Ishikawa (cell line): Measurements from ENCODE around the gene MPV17L2.

Experiments used
- CEBPB ChIP-seq: IDR thresholded peaks from 2 replicates; pipeline ENCODE4 v1.6.1; 2012
- CREB1 ChIP-seq: IDR thresholded peaks from 2 replicates; pipeline ENCODE4 v1.6.1; 2012; ENCODE audit warnings: low read depth
- EGR1 ChIP-seq: IDR thresholded peaks from 2 replicates; pipeline ENCODE4 v1.6.1; 2012
- EP300 ChIP-seq: IDR thresholded peaks from 2 replicates; pipeline ENCODE4 v1.6.1; 2012; ENCODE audit warnings: borderline replicate concordance
- FOXM1 ChIP-seq: IDR thresholded peaks from 2 replicates; pipeline ENCODE4 v1.6.1; 2012; ENCODE audit warnings: low read depth, borderline replicate concordance
- MAX ChIP-seq: IDR thresholded peaks from 2 replicates; pipeline ENCODE4 v1.6.1; 2012
- NFIC ChIP-seq: IDR thresholded peaks from 2 replicates; pipeline ENCODE4 v1.6.1; 2012
- RAD21 ChIP-seq: IDR thresholded peaks from 2 replicates; pipeline ENCODE4 v1.6.1; 2012; ENCODE audit warnings: low read depth
- TAF1 ChIP-seq: IDR thresholded peaks from 2 replicates; pipeline ENCODE4 v1.6.1; 2012; ENCODE audit warnings: low read depth, mild to moderate bottlenecking
- TCF12 ChIP-seq: IDR thresholded peaks from 2 replicates; pipeline ENCODE4 v1.6.1; 2012; ENCODE audit warnings: low read depth
- TEAD4 ChIP-seq: IDR thresholded peaks from 2 replicates; pipeline ENCODE4 v1.6.1; 2012
- USF1 ChIP-seq: IDR thresholded peaks from 2 replicates; pipeline ENCODE4 v1.6.1; 2012
- YY1 ChIP-seq: IDR thresholded peaks from 2 replicates; pipeline ENCODE4 v1.6.1; 2012; ENCODE audit warnings: low read depth
- ZBTB7A ChIP-seq: IDR thresholded peaks from 2 replicates; pipeline ENCODE4 v1.6.1; 2012; ENCODE audit warnings: low read depth
- TF ChIP-seq, protein P1 (sequence below): IDR thresholded peaks from 2 replicates; pipeline ENCODE4 v1.6.1; 2012; ENCODE audit warnings: low read depth, mild to moderate bottlenecking

The MPV17L2 gene

DNA sequence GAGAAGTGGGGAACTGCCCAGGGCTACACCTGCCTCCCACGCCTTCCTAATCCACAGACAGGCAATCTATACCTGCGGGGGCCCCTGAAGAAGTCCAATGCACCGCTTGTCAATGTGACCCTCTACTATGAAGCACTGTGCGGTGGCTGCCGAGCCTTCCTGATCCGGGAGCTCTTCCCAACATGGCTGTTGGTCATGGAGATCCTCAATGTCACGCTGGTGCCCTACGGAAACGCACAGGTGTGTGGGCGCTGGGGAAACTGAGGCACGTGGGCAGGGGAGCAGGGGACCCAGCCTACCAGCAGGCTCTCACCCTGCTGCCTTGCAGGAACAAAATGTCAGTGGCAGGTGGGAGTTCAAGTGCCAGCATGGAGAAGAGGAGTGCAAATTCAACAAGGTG, 18.0 kb upstream of the MPV17L2 start:
- TF ChIP-seq NFIC (no peak), CREB1 (no peak), ZBTB7A (no peak), EP300 (no peak), MAX (no peak), TCF12 (no peak), USF1 (no peak), TAF1 (no peak), FOXM1 (no peak)
- TF ChIP-seq, protein P1, sequence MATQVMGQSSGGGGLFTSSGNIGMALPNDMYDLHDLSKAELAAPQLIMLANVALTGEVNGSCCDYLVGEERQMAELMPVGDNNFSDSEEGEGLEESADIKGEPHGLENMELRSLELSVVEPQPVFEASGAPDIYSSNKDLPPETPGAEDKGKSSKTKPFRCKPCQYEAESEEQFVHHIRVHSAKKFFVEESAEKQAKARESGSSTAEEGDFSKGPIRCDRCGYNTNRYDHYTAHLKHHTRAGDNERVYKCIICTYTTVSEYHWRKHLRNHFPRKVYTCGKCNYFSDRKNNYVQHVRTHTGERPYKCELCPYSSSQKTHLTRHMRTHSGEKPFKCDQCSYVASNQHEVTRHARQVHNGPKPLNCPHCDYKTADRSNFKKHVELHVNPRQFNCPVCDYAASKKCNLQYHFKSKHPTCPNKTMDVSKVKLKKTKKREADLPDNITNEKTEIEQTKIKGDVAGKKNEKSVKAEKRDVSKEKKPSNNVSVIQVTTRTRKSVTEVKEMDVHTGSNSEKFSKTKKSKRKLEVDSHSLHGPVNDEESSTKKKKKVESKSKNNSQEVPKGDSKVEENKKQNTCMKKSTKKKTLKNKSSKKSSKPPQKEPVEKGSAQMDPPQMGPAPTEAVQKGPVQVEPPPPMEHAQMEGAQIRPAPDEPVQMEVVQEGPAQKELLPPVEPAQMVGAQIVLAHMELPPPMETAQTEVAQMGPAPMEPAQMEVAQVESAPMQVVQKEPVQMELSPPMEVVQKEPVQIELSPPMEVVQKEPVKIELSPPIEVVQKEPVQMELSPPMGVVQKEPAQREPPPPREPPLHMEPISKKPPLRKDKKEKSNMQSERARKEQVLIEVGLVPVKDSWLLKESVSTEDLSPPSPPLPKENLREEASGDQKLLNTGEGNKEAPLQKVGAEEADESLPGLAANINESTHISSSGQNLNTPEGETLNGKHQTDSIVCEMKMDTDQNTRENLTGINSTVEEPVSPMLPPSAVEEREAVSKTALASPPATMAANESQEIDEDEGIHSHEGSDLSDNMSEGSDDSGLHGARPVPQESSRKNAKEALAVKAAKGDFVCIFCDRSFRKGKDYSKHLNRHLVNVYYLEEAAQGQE: no peak

GRCh38 chr19:18176367-18177310, 16.4 kb upstream of the MPV17L2 start:
- no peak for TF ChIP-seq CREB1
- no peak for TF ChIP-seq RAD21
- TF ChIP-seq USF1: no peak
- TF ChIP-seq TEAD4: no peak
- no peak for TF ChIP-seq TAF1
- TF ChIP-seq ZBTB7A: no peak
- TF ChIP-seq, protein P1: no peak
- TF ChIP-seq NFIC: no peak
- no peak for TF ChIP-seq EP300
- TF ChIP-seq TCF12: no peak
- no peak for TF ChIP-seq CEBPB
- TF ChIP-seq MAX: no peak
- no peak for TF ChIP-seq YY1
- no peak for TF ChIP-seq EGR1
- no peak for TF ChIP-seq FOXM1

DNA sequence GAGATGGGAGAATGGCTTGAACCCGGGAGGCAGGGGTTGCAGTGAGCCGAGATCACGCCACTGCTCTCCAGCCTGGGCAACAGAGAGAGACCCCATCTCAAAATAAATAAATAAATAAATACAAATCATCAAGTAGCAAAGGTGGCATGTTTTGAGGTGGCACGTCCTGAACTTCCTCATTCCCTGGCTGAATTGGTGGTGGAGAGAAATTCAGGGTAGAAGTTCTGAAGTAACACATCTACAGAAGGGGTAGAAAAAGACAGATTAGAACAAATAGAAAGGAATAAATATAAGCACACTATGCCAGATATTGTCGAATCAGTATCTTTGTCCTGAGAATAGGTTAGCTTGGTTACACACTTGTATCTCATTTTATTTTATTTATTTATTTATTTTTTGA, 13.1 kb upstream of the MPV17L2 start:
- TF ChIP-seq, protein P1: no peak
- no peak for TF ChIP-seq CEBPB
- TF ChIP-seq CREB1: no peak
- TF ChIP-seq TCF12: no peak
- no peak for TF ChIP-seq TAF1
- no peak for TF ChIP-seq USF1

GRCh38 chr19:18183529-18183928, 9.5 kb upstream of the MPV17L2 start:
- no peak for TF ChIP-seq RAD21
- no peak for TF ChIP-seq CREB1
- TF ChIP-seq USF1: no peak
- no peak for TF ChIP-seq CEBPB
- TF ChIP-seq, protein P1: no peak
- no peak for TF ChIP-seq NFIC
- TF ChIP-seq EP300: no peak
- no peak for TF ChIP-seq TEAD4
- no peak for TF ChIP-seq EGR1
- TF ChIP-seq YY1: no peak
- TF ChIP-seq FOXM1: no peak
- TF ChIP-seq ZBTB7A: no peak
